Stimulated activated memory B cell treated with anti-CD40 and anti-IgM and Interleukin-4, amounts not matched to agents 10 μg/mL and 1 μg/mL and 100 μg/mL, for 72 hours (primary cell): ENCODE data around the gene SLC6A7.

Source experiments
- ATAC-seq: fragments of 150-1000 bp; cut with Tn5 transposase; 2 replicates; pipeline ENCODE4 v1.10.0; 2021
- H3K27ac Mint-ChIP-seq: one replicate; pipeline ENCODE4 v1.8.0; 2022; ENCODE audit warnings: mild to moderate bottlenecking, mixed read lengths
- H3K27me3 Mint-ChIP-seq: one replicate; pipeline ENCODE4 v1.8.0; 2022; ENCODE audit warnings: mixed read lengths
- H3K36me3 Mint-ChIP-seq: one replicate; pipeline ENCODE4 v1.8.0; 2022; ENCODE audit warnings: mixed read lengths
- H3K4me1 Mint-ChIP-seq: one replicate; pipeline ENCODE4 v1.8.0; 2022; ENCODE audit warnings: mixed read lengths
- H3K4me3 Mint-ChIP-seq: one replicate; pipeline ENCODE4 v1.8.0; 2022; ENCODE audit warnings: mild to moderate bottlenecking, moderate library complexity, mixed read lengths
- H3K9me3 Mint-ChIP-seq: one replicate; pipeline ENCODE4 v1.8.0; 2022; ENCODE audit warnings: mixed read lengths

SLC6A7 gene

DNA sequence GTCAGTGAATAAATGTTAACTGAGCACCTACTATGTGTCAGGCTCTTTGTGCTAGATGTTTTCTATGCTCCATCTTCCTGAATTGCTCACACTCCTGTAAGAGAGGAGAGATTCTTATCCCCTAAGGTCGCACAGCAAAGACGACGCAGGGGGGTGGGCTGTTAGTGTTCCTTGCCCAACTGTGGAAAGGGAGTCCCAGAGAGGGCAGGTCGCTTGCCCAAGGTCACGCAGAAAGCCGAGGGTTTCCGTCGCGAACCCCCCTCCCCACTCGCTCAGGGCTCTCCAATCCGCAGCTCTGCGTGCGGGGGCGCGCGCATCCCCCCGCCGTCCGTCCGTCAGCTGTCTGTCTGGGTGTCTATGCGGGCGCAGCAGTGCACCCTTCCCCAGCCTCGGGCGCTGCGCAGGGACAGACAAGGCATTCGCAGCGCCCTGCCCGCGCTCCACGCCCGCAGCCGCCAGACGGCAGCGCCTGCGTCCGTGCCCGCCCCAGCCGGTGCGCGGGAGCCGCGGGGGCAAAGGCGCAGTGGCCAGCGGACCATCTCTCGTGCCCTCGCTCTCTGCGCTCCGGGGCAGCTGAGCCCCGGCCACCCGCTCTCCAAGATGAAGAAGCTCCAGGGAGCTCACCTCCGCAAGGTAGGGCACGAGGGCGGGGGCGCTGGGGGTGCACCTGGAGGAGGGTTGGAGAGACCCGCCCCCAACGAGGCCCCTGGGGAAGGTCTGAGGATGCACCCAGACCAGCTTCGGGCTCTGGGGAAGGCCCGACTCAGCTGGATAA is at the start of gene SLC6A7:
Gene SLC6A7 (plus strand): TSS at position 335 of the 775 bp plus-strand sequence. CDS start 266 bp downstream, at position 601.
- Mint-ChIP-seq H3K9me3 (no peaks in the 10 kb centered on the region), H3K27ac (no peak within 1 kb of the TSS)

GRCh38 chr5:150140830-150141229 is 49.0 kb upstream of the SLC6A7 start:
- Mint-ChIP-seq H3K4me3 (no peak overlapping the region), H3K9me3 (no peaks in the 10 kb centered on the region), H3K27ac (no peak overlapping the region), H3K27me3 (peaks cover 9% of the 10 kb centered on the region), H3K4me1 (peaks cover 5% of the 10 kb centered on the region), H3K36me3 (no peaks in the 10 kb centered on the region)
- ATAC-seq = no peak

More for the DNA sequence above, at the start of gene SLC6A7:
- Mint-ChIP-seq H3K4me1 (no peaks in the 10 kb centered on the region), H3K4me3 (no peak within 1 kb of the TSS), H3K27me3 (peaks cover 69% of the 10 kb centered on the region), H3K36me3 (no peaks in the 10 kb centered on the region)
- ATAC-seq = no peak

- no peaks in the 10 kb centered on the region for H3K9me3 Mint-ChIP-seq
- H3K4me1 Mint-ChIP-seq = peaks cover 5% of the 10 kb centered on the region
- H3K36me3 Mint-ChIP-seq = no peaks in the 10 kb centered on the region
- no peak overlapping the region for H3K27ac Mint-ChIP-seq
- peaks cover 9% of the 10 kb centered on the region for H3K27me3 Mint-ChIP-seq
- ATAC-seq = no peak
- H3K4me3 Mint-ChIP-seq = no peak overlapping the region
These were observed 48.2 kb upstream of the SLC6A7 start for GRCh38 chr5:150141544-150142184.

DNA sequence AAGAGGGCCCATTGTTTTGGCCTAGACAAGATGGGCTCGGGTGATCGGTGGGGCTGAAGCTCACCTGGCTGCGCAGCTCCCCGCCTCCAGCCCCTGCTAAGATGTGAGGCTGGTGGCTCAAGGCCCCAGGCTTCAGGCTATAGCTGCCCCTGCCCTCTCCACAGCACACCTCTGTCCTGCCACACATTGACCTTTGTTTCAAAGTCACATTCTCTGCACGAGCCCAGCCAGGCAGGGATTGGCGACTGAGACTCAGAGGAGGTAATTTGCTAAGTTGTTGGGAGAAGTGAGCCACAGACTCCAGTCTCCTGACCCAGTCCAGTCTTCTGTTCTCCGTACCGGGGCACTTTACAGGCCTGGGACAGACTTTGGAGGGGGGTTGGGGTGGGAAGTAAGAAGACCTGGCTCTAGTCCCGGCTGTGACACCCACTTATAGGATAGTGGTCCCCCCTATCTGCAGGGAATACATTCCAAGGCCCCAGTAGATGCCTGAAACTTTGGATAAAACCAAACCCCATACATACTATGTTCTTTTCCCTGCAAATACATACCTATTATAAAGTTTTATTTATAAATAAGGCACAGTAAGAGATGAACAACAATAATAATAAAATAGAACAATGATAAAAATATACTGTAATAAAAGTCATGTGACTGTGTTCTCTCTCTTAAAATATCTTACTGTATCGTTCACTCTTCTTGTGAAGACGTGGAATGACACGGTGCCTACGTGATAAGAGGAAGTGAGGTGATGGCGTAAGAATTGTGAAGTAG is 47.5 kb upstream of the SLC6A7 start:
- H3K9me3 Mint-ChIP-seq = no peaks in the 10 kb centered on the region
- no peak overlapping the region for H3K4me3 Mint-ChIP-seq
- ATAC-seq = no peak
- H3K27me3 Mint-ChIP-seq = peaks cover 7% of the 10 kb centered on the region
- H3K36me3 Mint-ChIP-seq = no peaks in the 10 kb centered on the region
- H3K27ac Mint-ChIP-seq = no peak overlapping the region
- peaks cover 5% of the 10 kb centered on the region for H3K4me1 Mint-ChIP-seq

- no peak for ATAC-seq
- Mint-ChIP-seq H3K27me3 (peaks cover under 1% of the 10 kb centered on the region), H3K4me1 (peaks cover 5% of the 10 kb centered on the region), H3K9me3 (no peaks in the 10 kb centered on the region), H3K4me3 (no peak overlapping the region), H3K27ac (no peak overlapping the region), H3K36me3 (no peaks in the 10 kb centered on the region)
These were observed 46.9 kb upstream of the SLC6A7 start for GRCh38 chr5:150142959-150143349.

- Mint-ChIP-seq H3K36me3 (no peaks in the 10 kb centered on the region), H3K4me3 (no peak overlapping the region), H3K27me3 (peaks cover 4% of the 10 kb centered on the region), H3K27ac (peak overlapping the region; percentile 6), H3K9me3 (no peaks in the 10 kb centered on the region), H3K4me1 (peaks cover 5% of the 10 kb centered on the region)
- ATAC-seq = no peak
These were observed 46.3 kb upstream of the SLC6A7 start for GRCh38 chr5:150143350-150144245.

- Mint-ChIP-seq H3K4me1 (peaks cover 5% of the 10 kb centered on the region), H3K27me3 (peaks cover 9% of the 10 kb centered on the region), H3K27ac (peak overlapping the region; percentile 6), H3K36me3 (no peaks in the 10 kb centered on the region), H3K9me3 (no peaks in the 10 kb centered on the region), H3K4me3 (no peak overlapping the region)
- no peak for ATAC-seq
These were observed 45.5 kb upstream of the SLC6A7 start for GRCh38 chr5:150144246-150144801.

- H3K27me3 Mint-ChIP-seq = peaks cover 9% of the 10 kb centered on the region
- peaks cover 5% of the 10 kb centered on the region for H3K4me1 Mint-ChIP-seq
- no peaks in the 10 kb centered on the region for H3K36me3 Mint-ChIP-seq
- no peak for ATAC-seq
- no peak overlapping the region for H3K4me3 Mint-ChIP-seq
- no peaks in the 10 kb centered on the region for H3K9me3 Mint-ChIP-seq
- no peak overlapping the region for H3K27ac Mint-ChIP-seq
These were observed 45.0 kb upstream of the SLC6A7 start for GRCh38 chr5:150144879-150145278.

GRCh38 chr5:150146235-150146634 is 43.6 kb upstream of the SLC6A7 start:
- H3K27ac Mint-ChIP-seq = no peak overlapping the region

GRCh38 chr5:150146862-150147601 is 42.8 kb upstream of the SLC6A7 start:
- H3K4me1 Mint-ChIP-seq = peaks cover 5% of the 10 kb centered on the region
- ATAC-seq = no peak
- no peak overlapping the region for H3K27ac Mint-ChIP-seq
- no peak overlapping the region for H3K4me3 Mint-ChIP-seq
- no peaks in the 10 kb centered on the region for H3K9me3 Mint-ChIP-seq
- peaks cover 9% of the 10 kb centered on the region for H3K27me3 Mint-ChIP-seq
- H3K36me3 Mint-ChIP-seq = no peaks in the 10 kb centered on the region

More at GRCh38 chr5:150146235-150146634, 43.6 kb upstream of the SLC6A7 start:
- Mint-ChIP-seq H3K27me3 (peaks cover 9% of the 10 kb centered on the region), H3K36me3 (no peaks in the 10 kb centered on the region), H3K4me1 (peaks cover 5% of the 10 kb centered on the region), H3K9me3 (no peaks in the 10 kb centered on the region), H3K4me3 (no peak overlapping the region)
- ATAC-seq = no peak

GRCh38 chr5:150147670-150148069 is 42.2 kb upstream of the SLC6A7 start:
- no peaks in the 10 kb centered on the region for H3K9me3 Mint-ChIP-seq
- H3K27me3 Mint-ChIP-seq = peaks cover 9% of the 10 kb centered on the region
- H3K4me1 Mint-ChIP-seq = peaks cover 5% of the 10 kb centered on the region
- no peak for ATAC-seq
- H3K4me3 Mint-ChIP-seq = no peak overlapping the region
- H3K36me3 Mint-ChIP-seq = no peaks in the 10 kb centered on the region
- H3K27ac Mint-ChIP-seq = no peak overlapping the region

- Mint-ChIP-seq H3K27me3 (peaks cover 9% of the 10 kb centered on the region), H3K27ac (no peak overlapping the region), H3K9me3 (no peaks in the 10 kb centered on the region), H3K36me3 (no peaks in the 10 kb centered on the region), H3K4me1 (peaks cover 5% of the 10 kb centered on the region), H3K4me3 (no peak overlapping the region)
- ATAC-seq = no peak
These were observed 41.5 kb upstream of the SLC6A7 start for GRCh38 chr5:150148117-150148927.

GRCh38 chr5:150149618-150150017 is 40.2 kb upstream of the SLC6A7 start:
- Mint-ChIP-seq H3K27me3 (peaks cover 9% of the 10 kb centered on the region), H3K36me3 (no peaks in the 10 kb centered on the region), H3K27ac (no peak overlapping the region), H3K4me3 (no peak overlapping the region), H3K9me3 (no peaks in the 10 kb centered on the region), H3K4me1 (peaks cover 11% of the 10 kb centered on the region)
- no peak for ATAC-seq
